HepG2 (cell line): ENCODE data around the gene NCOA5. TPM values are rescaled to one million over a fixed set of nuclear protein-coding genes. Genes with fewer than 3 reads are reported as not detected.

Experiments
- AGO1 ChIP-seq: fragments of 200-400 bp; formaldehyde crosslinking; IDR thresholded peaks from 2 replicates; pipeline ENCODE4 v1.6.1; 2017; ENCODE audit warnings: mild to moderate bottlenecking, low read depth, low read length, moderate library complexity; ENCODE audit not compliant: poor library complexity, severe bottlenecking
- ARNTL ChIP-seq: sonication (generic); formaldehyde crosslinking; IDR thresholded peaks from 2 replicates; pipeline ENCODE4 v1.4.0; 2020; ENCODE audit warnings: mild to moderate bottlenecking, missing genetic modification reagents
- CERS6 ChIP-seq: sonication (generic); formaldehyde crosslinking; IDR thresholded peaks from 2 replicates; pipeline ENCODE4 v1.5.0; 2020; ENCODE audit warnings: missing genetic modification reagents
- CREB3 ChIP-seq: sonication (generic); formaldehyde crosslinking; IDR thresholded peaks from 2 replicates; pipeline ENCODE4 v1.5.0; 2020; ENCODE audit warnings: missing genetic modification reagents
- EZH2 ChIP-seq: conservative IDR thresholded peaks from 2 replicates; pipeline ENCODE4 v1.6.1; 2012; ENCODE audit warnings: mild to moderate bottlenecking, low read depth, low read length, moderate library complexity
- GFI1 ChIP-seq: sonication (generic); formaldehyde crosslinking; IDR thresholded peaks from 2 replicates; pipeline ENCODE4 v1.5.0; 2020; ENCODE audit warnings: missing genetic modification reagents, mild to moderate bottlenecking, borderline replicate concordance
- HDAC2 ChIP-seq: sonication (generic); formaldehyde crosslinking; IDR thresholded peaks from 2 replicates; pipeline ENCODE4 v1.4.0; 2020; ENCODE audit warnings: missing genetic modification reagents
- IRF9 ChIP-seq: sonication (generic); formaldehyde crosslinking; IDR thresholded peaks from 2 replicates; pipeline ENCODE4 v1.8.0; 2022; ENCODE audit warnings: missing genetic modification reagents, mild to moderate bottlenecking, borderline replicate concordance
- MBD4 ChIP-seq: IDR thresholded peaks from 2 replicates; pipeline ENCODE4 v1.6.1; 2012; ENCODE audit warnings: low read length, inconsistent platforms, borderline replicate concordance
- MBNL3 ChIP-seq: fragments of 250-450 bp; sonication (Bioruptor Pico); conservative IDR thresholded peaks from 2 replicates; pipeline ENCODE4 v1.8.0; 2022; ENCODE audit warnings: mild to moderate bottlenecking, inconsistent platforms
- NFRKB ChIP-seq: fragments of 450-650 bp; IDR thresholded peaks from 2 replicates; pipeline ENCODE4 v1.6.1; 2017
- NR2F1 ChIP-seq, 2 experiments: fragments of 450-650 bp in 1 of 2; formaldehyde crosslinking in 1 of 2; IDR thresholded peaks; 2 replicates each; pipeline versions ENCODE4 v1.5.0 to v1.6.1; 2016 to 2020; ENCODE audit warnings: mild to moderate bottlenecking in 1 of 2, missing compliant biosample characterization in 1 of 2, missing genetic modification reagents in 1 of 2, moderate library complexity in 1 of 2
- ONECUT2 ChIP-seq: sonication (generic); formaldehyde crosslinking; IDR thresholded peaks from 2 replicates; pipeline ENCODE4 v1.4.0; 2020; ENCODE audit warnings: missing genetic modification reagents
- POGZ ChIP-seq: sonication (generic); formaldehyde crosslinking; IDR thresholded peaks from 2 replicates; pipeline ENCODE4 v1.4.0; 2020; ENCODE audit warnings: mild to moderate bottlenecking, missing genetic modification reagents
- POLR2G ChIP-seq: fragments of 200-400 bp; formaldehyde crosslinking; IDR thresholded peaks from 2 replicates; pipeline ENCODE4 v1.6.1; 2018; ENCODE audit warnings: mild to moderate bottlenecking, low read depth, low read length, moderate library complexity
- RBM22 ChIP-seq: fragments of 200-400 bp; formaldehyde crosslinking; optimal IDR thresholded peaks from 2 replicates; pipeline ENCODE3; 2017; ENCODE audit warnings: mild to moderate bottlenecking, low read length, moderate library complexity
- RCOR2 ChIP-seq: IDR thresholded peaks from 2 replicates; pipeline ENCODE4 v1.6.1; 2016; ENCODE audit warnings: missing biosample characterization, missing genetic modification reagents
- SAFB2 ChIP-seq: sonication (generic); formaldehyde crosslinking; IDR thresholded peaks from 2 replicates; pipeline ENCODE4 v1.5.1; 2020; ENCODE audit warnings: missing genetic modification reagents, low read depth, mild to moderate bottlenecking, borderline replicate concordance
- SALL1 ChIP-seq: sonication (generic); formaldehyde crosslinking; IDR thresholded peaks from 2 replicates; pipeline ENCODE4 v1.8.0; 2022; ENCODE audit warnings: mild to moderate bottlenecking, missing genetic modification reagents
- SPEN ChIP-seq: sonication (generic); formaldehyde crosslinking; IDR thresholded peaks from 2 replicates; pipeline ENCODE4 v1.5.1; 2020; ENCODE audit warnings: low read depth, mild to moderate bottlenecking, missing genetic modification reagents
- TBL1XR1 ChIP-seq: fragments of 150-350 bp; IDR thresholded peaks from 2 replicates; pipeline ENCODE4 v1.6.1; 2014; ENCODE audit warnings: borderline replicate concordance, low read length; ENCODE audit not compliant: partially characterized antibody
- TCF7L2 ChIP-seq: IDR thresholded peaks from 2 replicates; pipeline ENCODE4 v1.6.1; 2011; ENCODE audit warnings: mild to moderate bottlenecking, low read depth, low read length, moderate library complexity
- ZFY ChIP-seq: sonication (generic); formaldehyde crosslinking; IDR thresholded peaks from 2 replicates; pipeline ENCODE4 v1.4.0; 2020; ENCODE audit warnings: missing genetic modification reagents
- ZNF580 ChIP-seq: IDR thresholded peaks from 2 replicates; pipeline ENCODE4 v1.6.1; 2016; ENCODE audit warnings: low read depth, borderline replicate concordance
- ZNF605 ChIP-seq: sonication (generic); formaldehyde crosslinking; IDR thresholded peaks from 2 replicates; pipeline ENCODE4 v1.8.0; 2022; ENCODE audit warnings: mild to moderate bottlenecking, missing genetic modification reagents
- ZNF615 ChIP-seq: sonication (generic); formaldehyde crosslinking; IDR thresholded peaks from 2 replicates; pipeline ENCODE4 v1.5.0; 2020; ENCODE audit warnings: mild to moderate bottlenecking, missing genetic modification reagents, borderline replicate concordance
- ZNF75D ChIP-seq: sonication (generic); formaldehyde crosslinking; IDR thresholded peaks from 2 replicates; pipeline ENCODE4 v1.8.1; 2023; ENCODE audit warnings: missing genetic modification reagents, mild to moderate bottlenecking, borderline replicate concordance
- ZNF772 ChIP-seq: sonication (generic); formaldehyde crosslinking; IDR thresholded peaks from 2 replicates; pipeline ENCODE4 v1.5.0; 2020; ENCODE audit warnings: mild to moderate bottlenecking, missing genetic modification reagents
- ZSCAN21 ChIP-seq: sonication (generic); formaldehyde crosslinking; IDR thresholded peaks from 2 replicates; pipeline ENCODE4 v1.8.0; 2022; ENCODE audit warnings: mild to moderate bottlenecking, missing genetic modification reagents, moderate library complexity, borderline replicate concordance
- polyA plus RNA-seq, 8 experiments: library from polyadenylated mRNA; depleted of rRNA in 3 of 8; stranded (reverse) in 7 of 8; unstranded in 1 of 8; fragments of >200 nt; fragmentation: Illumina TruSeq in 4 of 8; extraction: Trizol in 4 of 8; gene quantifications; 2 replicates each; pipeline versions ENCODE4 v1.2.1 to v1.2.3, GENCODE V29; 2011 to 2016; ENCODE audit warnings: low read depth in 4 of 8, missing spikeins in 1 of 8, mixed read lengths in 1 of 8; ENCODE audit not compliant: insufficient read depth in 1 of 8
- total RNA-seq, 5 experiments: library from RNA; depleted of rRNA; stranded (reverse); fragments of >200 nt; fragmentation: Illumina TruSeq; extraction: Trizol; gene quantifications; 2 replicates each; pipeline ENCODE4 v1.2.3, GENCODE V29; 2016; ENCODE audit warnings: low read depth in 1 of 5

Gene NCOA5
- total and polyA plus RNA-seq, 2 of the 13 experiments (the other 11 are each of a cell fraction or from before 2014, with no cell fraction given): 16.5 to 28.4 TPM

- TF ChIP-seq RBM22 (no peak), ZFY (CRISPR knock-in tag) (peak; percentile 53), ARNTL (CRISPR knock-in tag) (no peak), CERS6 (CRISPR knock-in tag) (peak; percentile 5; the same call in 1 of the 2 replicates), ZNF580 (CRISPR knock-in tag) (peak; percentile 82; the same call in 1 of the 2 replicates), HDAC2 (CRISPR knock-in tag) (0 out of 2 replicates have a peak, but pooled peaks have one; percentile 34), ZNF75D (no peak), EZH2 (no peak), CREB3 (CRISPR knock-in tag) (peak; percentile 78; the same call in 1 of the 2 replicates), SAFB2 (CRISPR knock-in tag) (no peak), ONECUT2 (CRISPR knock-in tag) (no peak), SPEN (peak; percentile 53), ZNF772 (CRISPR knock-in tag) (no peak), TCF7L2 (no peak), POGZ (no peak; the same call in 1 of the 2 replicates), NFRKB (no peak), TBL1XR1 (no peak), RCOR2 (CRISPR knock-in tag) (peak; percentile 41; the same call in 1 of the 2 replicates), AGO1 (peak; percentile 84), ZNF615 (CRISPR knock-in tag) (no peak), ZNF605 (CRISPR knock-in tag) (peak; percentile 28; the same call in 1 of the 2 replicates), SALL1 (CRISPR knock-in tag) (peak; percentile 61), MBD4 (no peak), ZSCAN21 (CRISPR knock-in tag) (no peak), MBNL3 (CRISPR knock-in tag) (no peak), POLR2G (no peak), NR2F1 (CRISPR knock-in tag; IDR thresholded peaks at IDR 0.05) (no peak), GFI1 (CRISPR knock-in tag) (peak; percentile 52; the same call in 1 of the 2 replicates), IRF9 (0 out of 2 replicates have a peak, but pooled peaks have one; percentile 41)
Observed at GRCh38 chr20:46013829-46014516, 75.8 kb downstream of the NCOA5 start (continued).
